ENCODE results near the gene FAM234B.

FAM234B gene

GRCh38 chr12:13044002-13044905 lies at the start of gene FAM234B:
Gene FAM234B (plus strand): TSS chr12:13044381. CDS start chr12:13044404, 23 bp downstream.
- peak; percentile 79 to 84 for DNase-seq

- no peak for DNase-seq
Observed at GRCh38 chr12:12995088-12995487, 49.1 kb upstream of the FAM234B start.

- no peak for DNase-seq
Observed at GRCh38 chr12:12996209-12996608, 48.0 kb upstream of the FAM234B start.

GRCh38 chr12:12997156-12997555 lies 47.0 kb upstream of the FAM234B start:
- no peak for DNase-seq

GRCh38 chr12:12997734-12998133 lies 46.4 kb upstream of the FAM234B start:
- DNase-seq: no peak

GRCh38 chr12:12998248-12998647 lies 45.9 kb upstream of the FAM234B start:
- no peak for DNase-seq

GRCh38 chr12:12999271-12999958 lies 44.8 kb upstream of the FAM234B start:
- DNase-seq: no peak

- peak; percentile 97 to 98 for DNase-seq
Observed at GRCh38 chr12:12999959-13000615, 44.1 kb upstream of the FAM234B start, which contains the start of gene HEBP1. Gene HEBP1 (minus strand): TSS chr12:13000265. CDS start chr12:13000114, 151 bp downstream.

GRCh38 chr12:13000616-13000924 lies 43.6 kb upstream of the FAM234B start:
- DNase-seq: no peak

- DNase-seq: peak; percentile 31 to 35
Observed at GRCh38 chr12:13000925-13001774, 43.0 kb upstream of the FAM234B start.

- DNase-seq: no peak
Observed at GRCh38 chr12:13001775-13002040, 42.5 kb upstream of the FAM234B start.

GRCh38 chr12:13002301-13003097 lies 41.7 kb upstream of the FAM234B start:
- DNase-seq: no peak

- no peak for DNase-seq
Observed at GRCh38 chr12:13004361-13004760, 39.8 kb upstream of the FAM234B start.

GRCh38 chr12:13004986-13005385 lies 39.2 kb upstream of the FAM234B start:
- DNase-seq: no peak

- DNase-seq: no peak
Observed at GRCh38 chr12:13005649-13006048, 38.5 kb upstream of the FAM234B start.

- DNase-seq: no peak
Observed at GRCh38 chr12:13007496-13008233, 36.5 kb upstream of the FAM234B start.

GRCh38 chr12:13008741-13009380 lies 35.3 kb upstream of the FAM234B start:
- DNase-seq: no peak

GRCh38 chr12:13011098-13011497 lies 33.1 kb upstream of the FAM234B start:
- no peak for DNase-seq

GRCh38 chr12:13022851-13023271 lies 21.3 kb upstream of the FAM234B start:
- DNase-seq: no peak

GRCh38 chr12:13023811-13024530 lies 20.2 kb upstream of the FAM234B start:
- no peak for DNase-seq

Measured in activated CD4-positive, alpha-beta T cell treated with anti-CD3 and anti-CD28 coated beads, Interleukin-2, amount 50 U/mL, for 48 hours (primary cell).